Measurements from ENCODE around the gene KCTD4.

The KCTD4 gene

DNA sequence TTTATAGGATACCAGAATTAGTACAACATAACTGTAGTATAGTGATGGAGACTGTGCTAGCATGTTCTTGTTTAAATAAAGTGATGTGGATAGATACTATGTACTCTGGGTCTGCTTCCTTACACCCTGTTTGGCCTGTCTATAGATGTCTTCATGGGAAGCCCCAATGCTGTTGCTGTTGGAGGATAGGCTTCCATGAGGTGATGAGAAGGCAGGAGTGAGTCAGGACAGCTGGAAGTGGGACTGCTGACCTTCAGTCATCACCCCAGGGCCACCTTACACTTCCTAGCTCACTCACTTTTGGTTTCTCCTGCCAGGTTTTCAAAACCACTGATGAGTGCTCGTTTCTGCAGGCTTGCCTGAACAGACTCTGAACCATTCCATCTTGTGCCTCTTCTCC, 4.2 kb downstream of the KCTD4 start:
- no peak for DNase-seq (ENCODE audit: low spot score)
- no peak overlapping the region for H2BK5ac ChIP-seq (ENCODE audit: low read length)
- no peak overlapping the region for H3K9ac ChIP-seq (ENCODE audit: low read depth, low read length, poor library complexity)
- H2BK15ac ChIP-seq (ENCODE audit: low read length): no peak overlapping the region
- H2AFZ ChIP-seq (ENCODE audit: low read length): no peak overlapping the region
- H3K14ac ChIP-seq (ENCODE audit: low read length): no peak overlapping the region
- no peak overlapping the region for H3K4ac ChIP-seq (ENCODE audit: low read length)
- no peaks in the 10 kb centered on the region for H3K9me3 ChIP-seq (replicated peaks in 1 of 2; ENCODE audit: control insufficient read depth in 2 of 2, insufficient read depth in 1 of 2, low read depth in 1 of 2, low read length in 2 of 2)
- H3K23ac ChIP-seq (ENCODE audit: low read depth, low read length, poor library complexity): no peak overlapping the region
- no peak overlapping the region for H3K4me2 ChIP-seq (ENCODE audit: insufficient read depth, low read length, poor library complexity, severe bottlenecking)
- H3K4me1 ChIP-seq (ENCODE audit: control insufficient read depth in 2 of 2, insufficient read depth in 1 of 2, low read depth in 1 of 2, low read length in 2 of 2): no peaks in the 10 kb centered on the region
- H3K27ac ChIP-seq (replicated peaks; ENCODE audit: low read length): no peak overlapping the region
- H3K4me3 ChIP-seq (ENCODE audit: low read length in 2 of 2): no peak overlapping the region
- WGBS, 2 donors (ENCODE audit: extremely low coverage in 2 of 2, insufficient read length in 2 of 2, insufficient replicate concordance in 1 of 2): no CpG with 5 or more reads among the region's 1 CpG
- H2AK5ac ChIP-seq (ENCODE audit: low read depth, low read length): no peak overlapping the region
- H3K27me3 ChIP-seq (ENCODE audit: control insufficient read depth in 3 of 3, insufficient read depth in 3 of 3, low read depth in 1 of 3, low read length in 3 of 3): no peaks in the 10 kb centered on the region
- no peak overlapping the region for H2BK120ac ChIP-seq (ENCODE audit: low read depth, low read length)
- no peak overlapping the region for H3K18ac ChIP-seq (ENCODE audit: low read length)
- no peak overlapping the region for H2BK12ac ChIP-seq (ENCODE audit: low read length)
- peaks cover 0 to 13% of the 10 kb centered on the region in 2 donors for H3K36me3 ChIP-seq (replicated peaks in 1 of 2; ENCODE audit: control insufficient read depth in 2 of 2, insufficient read depth in 2 of 2, low read length in 2 of 2)
- peaks cover under 1% of the 10 kb centered on the region for H3K79me1 ChIP-seq (ENCODE audit: low read depth, low read length)
- H4K91ac ChIP-seq (ENCODE audit: low read depth, low read length, poor library complexity): no peak overlapping the region
- H4K8ac ChIP-seq (ENCODE audit: low read depth, low read length): no peak overlapping the region

DNA sequence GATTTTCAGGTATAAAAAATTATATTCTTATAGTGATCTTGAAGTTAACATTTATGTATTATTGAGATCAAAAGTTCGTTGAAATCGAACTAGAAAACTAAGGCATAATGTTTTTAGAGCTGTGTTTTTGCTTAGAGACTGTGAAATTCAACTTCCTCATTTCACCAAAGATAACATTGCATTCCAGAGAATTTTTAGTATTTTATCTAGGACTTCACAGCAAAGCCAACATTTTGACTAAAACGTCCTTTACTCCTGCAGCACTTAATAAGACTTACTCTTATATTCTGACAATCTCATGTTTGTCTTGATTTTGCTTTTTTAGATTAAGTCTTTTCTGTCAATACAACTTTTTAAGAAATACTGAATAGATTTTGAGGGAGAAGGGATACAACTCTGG, 4.7 kb downstream of the KCTD4 start:
- H3K4ac ChIP-seq (ENCODE audit: low read length): no peak overlapping the region
- no peaks in the 10 kb centered on the region for H3K79me1 ChIP-seq (ENCODE audit: low read depth, low read length)
- H3K27me3 ChIP-seq (ENCODE audit: control insufficient read depth in 3 of 3, insufficient read depth in 3 of 3, low read depth in 1 of 3, low read length in 3 of 3): no peaks in the 10 kb centered on the region
- H4K91ac ChIP-seq (ENCODE audit: low read depth, low read length, poor library complexity): no peak overlapping the region
- no peak overlapping the region for H2AFZ ChIP-seq (ENCODE audit: low read length)
- no peak overlapping the region for H3K18ac ChIP-seq (ENCODE audit: low read length)
- no peak overlapping the region for H2BK15ac ChIP-seq (ENCODE audit: low read length)
- DNase-seq (ENCODE audit: low spot score): no peak
- no peaks in the 10 kb centered on the region for H3K9me3 ChIP-seq (replicated peaks in 1 of 2; ENCODE audit: control insufficient read depth in 2 of 2, insufficient read depth in 1 of 2, low read depth in 1 of 2, low read length in 2 of 2)
- no peak overlapping the region for H3K23ac ChIP-seq (ENCODE audit: low read depth, low read length, poor library complexity)
- H3K4me3 ChIP-seq (ENCODE audit: low read length in 2 of 2): no peak overlapping the region
- WGBS, 2 donors (ENCODE audit: extremely low coverage in 2 of 2, insufficient read length in 2 of 2, insufficient replicate concordance in 1 of 2): no CpG with 5 or more reads among the region's 3 CpGs
- H3K9ac ChIP-seq (ENCODE audit: low read depth, low read length, poor library complexity): no peak overlapping the region
- peaks cover 0 to 10% of the 10 kb centered on the region in 2 donors for H3K36me3 ChIP-seq (replicated peaks in 1 of 2; ENCODE audit: control insufficient read depth in 2 of 2, insufficient read depth in 2 of 2, low read length in 2 of 2)
- H2BK5ac ChIP-seq (ENCODE audit: low read length): no peak overlapping the region
- no peak overlapping the region for H3K27ac ChIP-seq (replicated peaks; ENCODE audit: low read length)
- no peak overlapping the region for H3K14ac ChIP-seq (ENCODE audit: low read length)
- H2AK5ac ChIP-seq (ENCODE audit: low read depth, low read length): no peak overlapping the region
- no peaks in the 10 kb centered on the region for H3K4me1 ChIP-seq (ENCODE audit: control insufficient read depth in 2 of 2, insufficient read depth in 1 of 2, low read depth in 1 of 2, low read length in 2 of 2)
- no peak overlapping the region for H3K4me2 ChIP-seq (ENCODE audit: insufficient read depth, low read length, poor library complexity, severe bottlenecking)
- H2BK12ac ChIP-seq (ENCODE audit: low read length): no peak overlapping the region
- no peak overlapping the region for H2BK120ac ChIP-seq (ENCODE audit: low read depth, low read length)
- H4K8ac ChIP-seq (ENCODE audit: low read depth, low read length): no peak overlapping the region

GRCh38 chr13:45195421-45195820, 5.4 kb downstream of the KCTD4 start:
- DNase-seq (ENCODE audit: low spot score): no peak
- Histone ChIP-seq H3K9me3 (replicated peaks in 1 of 2; ENCODE audit: control insufficient read depth in 2 of 2, insufficient read depth in 1 of 2, low read depth in 1 of 2, low read length in 2 of 2) (no peaks in the 10 kb centered on the region), H2AK5ac (ENCODE audit: low read depth, low read length) (no peak overlapping the region), H3K4me1 (ENCODE audit: control insufficient read depth in 2 of 2, insufficient read depth in 1 of 2, low read depth in 1 of 2, low read length in 2 of 2) (no peaks in the 10 kb centered on the region), H3K9ac (ENCODE audit: low read depth, low read length, poor library complexity) (no peak overlapping the region), H3K18ac (ENCODE audit: low read length) (no peak overlapping the region), H2BK12ac (ENCODE audit: low read length) (no peak overlapping the region), H3K14ac (ENCODE audit: low read length) (no peak overlapping the region), H4K91ac (ENCODE audit: low read depth, low read length, poor library complexity) (no peak overlapping the region), H2BK5ac (ENCODE audit: low read length) (no peak overlapping the region), H3K27ac (replicated peaks; ENCODE audit: low read length) (no peak overlapping the region), H3K27me3 (ENCODE audit: control insufficient read depth in 3 of 3, insufficient read depth in 3 of 3, low read depth in 1 of 3, low read length in 3 of 3) (no peaks in the 10 kb centered on the region), H3K4me3 (ENCODE audit: low read length in 2 of 2) (no peak overlapping the region), H4K8ac (ENCODE audit: low read depth, low read length) (no peak overlapping the region), H2AFZ (ENCODE audit: low read length) (no peak overlapping the region), H3K4ac (ENCODE audit: low read length) (no peak overlapping the region), H3K4me2 (ENCODE audit: insufficient read depth, low read length, poor library complexity, severe bottlenecking) (no peak overlapping the region), H3K36me3 (replicated peaks in 1 of 2; ENCODE audit: control insufficient read depth in 2 of 2, insufficient read depth in 2 of 2, low read length in 2 of 2) (peaks cover 0 to 10% of the 10 kb centered on the region in 2 donors), H3K79me1 (ENCODE audit: low read depth, low read length) (no peaks in the 10 kb centered on the region), H2BK120ac (ENCODE audit: low read depth, low read length) (no peak overlapping the region), H3K23ac (ENCODE audit: low read depth, low read length, poor library complexity) (no peak overlapping the region), H2BK15ac (ENCODE audit: low read length) (no peak overlapping the region)
- WGBS, 2 donors (ENCODE audit: extremely low coverage in 2 of 2, insufficient read length in 2 of 2, insufficient replicate concordance in 1 of 2): no CpG with 5 or more reads among the region's 1 CpG

- no peak overlapping the region for H4K91ac ChIP-seq (ENCODE audit: low read depth, low read length, poor library complexity)
- no peak overlapping the region for H2BK5ac ChIP-seq (ENCODE audit: low read length)
- H2BK15ac ChIP-seq (ENCODE audit: low read length): no peak overlapping the region
- H3K9me3 ChIP-seq (replicated peaks in 1 of 2; ENCODE audit: control insufficient read depth in 2 of 2, insufficient read depth in 1 of 2, low read depth in 1 of 2, low read length in 2 of 2): no peaks in the 10 kb centered on the region
- H2BK120ac ChIP-seq (ENCODE audit: low read depth, low read length): no peak overlapping the region
- peaks cover 0 to 10% of the 10 kb centered on the region in 2 donors for H3K36me3 ChIP-seq (replicated peaks in 1 of 2; ENCODE audit: control insufficient read depth in 2 of 2, insufficient read depth in 2 of 2, low read length in 2 of 2)
- H3K14ac ChIP-seq (ENCODE audit: low read length): no peak overlapping the region
- no peak overlapping the region for H2BK12ac ChIP-seq (ENCODE audit: low read length)
- no peak overlapping the region for H2AK5ac ChIP-seq (ENCODE audit: low read depth, low read length)
- no peak overlapping the region for H3K4me2 ChIP-seq (ENCODE audit: insufficient read depth, low read length, poor library complexity, severe bottlenecking)
- no peak overlapping the region for H3K18ac ChIP-seq (ENCODE audit: low read length)
- no peak overlapping the region for H3K27ac ChIP-seq (replicated peaks; ENCODE audit: low read length)
- H3K4me3 ChIP-seq (ENCODE audit: low read length in 2 of 2): no peak overlapping the region
- H3K79me1 ChIP-seq (ENCODE audit: low read depth, low read length): no peaks in the 10 kb centered on the region
- no peak overlapping the region for H4K8ac ChIP-seq (ENCODE audit: low read depth, low read length)
- H3K4ac ChIP-seq (ENCODE audit: low read length): no peak overlapping the region
- no peak overlapping the region for H2AFZ ChIP-seq (ENCODE audit: low read length)
- no peak for DNase-seq (ENCODE audit: low spot score)
- H3K9ac ChIP-seq (ENCODE audit: low read depth, low read length, poor library complexity): no peak overlapping the region
- no peaks in the 10 kb centered on the region for H3K27me3 ChIP-seq (ENCODE audit: control insufficient read depth in 3 of 3, insufficient read depth in 3 of 3, low read depth in 1 of 3, low read length in 3 of 3)
- no CpG with 5 or more reads among the region's 15 CpGs for WGBS, 2 donors (ENCODE audit: extremely low coverage in 2 of 2, insufficient read length in 2 of 2, insufficient replicate concordance in 1 of 2)
- no peaks in the 10 kb centered on the region for H3K4me1 ChIP-seq (ENCODE audit: control insufficient read depth in 2 of 2, insufficient read depth in 1 of 2, low read depth in 1 of 2, low read length in 2 of 2)
- no peak overlapping the region for H3K23ac ChIP-seq (ENCODE audit: low read depth, low read length, poor library complexity)
These were observed 6.5 kb downstream of the KCTD4 start for GRCh38 chr13:45194081-45194939.
